ENCODE measurements around the gene CLDN5.

The CLDN5 gene

GRCh38 chr22:19508024-19508776 is 16.0 kb downstream of the CLDN5 start:
- DNase-seq (ENCODE audit: low spot score), result no peak
- no peak for TF ChIP-seq CTCF (IDR thresholded peaks at IDR 0.05; ENCODE audit: borderline replicate concordance, control extremely low read depth, extremely low read depth, insufficient read depth, missing control alignments)
- in situ Hi-C loops (cut with MboI; ENCODE audit: low sequenced_read_pairs, unreplicated experiment), result no loop called here

GRCh38 chr22:19507534-19507861 is 16.7 kb downstream of the CLDN5 start:
- no peak for TF ChIP-seq CTCF (IDR thresholded peaks at IDR 0.05; ENCODE audit: borderline replicate concordance, control extremely low read depth, extremely low read depth, insufficient read depth, missing control alignments)
- no peak for DNase-seq (ENCODE audit: low spot score)
- in situ Hi-C loops (cut with MboI; ENCODE audit: low sequenced_read_pairs, unreplicated experiment), result no loop called here

- TF ChIP-seq CTCF (IDR thresholded peaks at IDR 0.05; ENCODE audit: borderline replicate concordance, control extremely low read depth, extremely low read depth, insufficient read depth, missing control alignments), result no peak
- no peak for DNase-seq (ENCODE audit: low spot score)
- in situ Hi-C loops (cut with MboI; ENCODE audit: low sequenced_read_pairs, unreplicated experiment), result no loop called here
Measured at GRCh38 chr22:19506212-19506611, 18.0 kb downstream of the CLDN5 start.

- DNase-seq (ENCODE audit: low spot score), result no peak
- in situ Hi-C loops (cut with MboI; ENCODE audit: low sequenced_read_pairs, unreplicated experiment), result no loop called here
- no peak for TF ChIP-seq CTCF (IDR thresholded peaks at IDR 0.05; ENCODE audit: borderline replicate concordance, control extremely low read depth, extremely low read depth, insufficient read depth, missing control alignments)
Measured at GRCh38 chr22:19505735-19506126, 18.5 kb downstream of the CLDN5 start.

GRCh38 chr22:19504900-19505734 is 19.1 kb downstream of the CLDN5 start:
- in situ Hi-C loops (cut with MboI; ENCODE audit: low sequenced_read_pairs, unreplicated experiment), result no loop called here
- TF ChIP-seq CTCF (IDR thresholded peaks at IDR 0.05; ENCODE audit: borderline replicate concordance, control extremely low read depth, extremely low read depth, insufficient read depth, missing control alignments), result no peak
- DNase-seq (ENCODE audit: low spot score), result no peak

GRCh38 chr22:19503869-19504268 is 20.3 kb downstream of the CLDN5 start:
- no peak for DNase-seq (ENCODE audit: low spot score)
- TF ChIP-seq CTCF (IDR thresholded peaks at IDR 0.05; ENCODE audit: borderline replicate concordance, control extremely low read depth, extremely low read depth, insufficient read depth, missing control alignments), result no peak
- in situ Hi-C loops (cut with MboI; ENCODE audit: low sequenced_read_pairs, unreplicated experiment), result no loop called here
